SK-N-SH treated with all-trans-retinoic acid at 6 μM for 48 hours (cell line): ENCODE data around the gene DYNC1H1.

Experiments used
- ATAC-seq: fragments of 200-7000 bp; cut with Tn5 transposase; 3 replicates; pipeline ENCODE4 v1.9.1; 2020; ENCODE audit warnings: mild to moderate bottlenecking, moderate library complexity
- ARNTL ChIP-seq: fragments of 450-650 bp; formaldehyde crosslinking; IDR thresholded peaks from 2 replicates; pipeline ENCODE4 v1.5.0; 2020; ENCODE audit warnings: low read depth, mild to moderate bottlenecking, moderate library complexity, borderline replicate concordance
- CSDC2 ChIP-seq: fragments of 250-450 bp; sonication (Bioruptor Pico); IDR thresholded peaks from 2 replicates; pipeline ENCODE4 v1.5.0; 2020; ENCODE audit warnings: mild to moderate bottlenecking, moderate library complexity
- CSRNP3 ChIP-seq: fragments of 250-450 bp; sonication (Bioruptor Pico); IDR thresholded peaks from 2 replicates; pipeline ENCODE4 v1.5.1; 2021; ENCODE audit warnings: mild to moderate bottlenecking, moderate library complexity
- ESRRG ChIP-seq: fragments of 250-450 bp; sonication (Bioruptor Pico); IDR thresholded peaks from 2 replicates; pipeline ENCODE4 v1.6.1; 2021; ENCODE audit warnings: mild to moderate bottlenecking
- GLIS3 ChIP-seq: fragments of 250-450 bp; sonication (Bioruptor Pico); IDR thresholded peaks from 2 replicates; pipeline ENCODE4 v1.5.0; 2020; ENCODE audit warnings: mild to moderate bottlenecking, moderate library complexity
- ISL1 ChIP-seq: fragments of 250-450 bp; sonication (Bioruptor Pico); IDR thresholded peaks from 2 replicates; pipeline ENCODE4 v2.1.2; 2022; ENCODE audit warnings: mild to moderate bottlenecking, moderate library complexity
- PATZ1 ChIP-seq: fragments of 250-450 bp; sonication (Bioruptor Pico); IDR thresholded peaks from 2 replicates; pipeline ENCODE4 v1.8.0; 2020; ENCODE audit warnings: mild to moderate bottlenecking, moderate library complexity, borderline replicate concordance
- POU6F1 ChIP-seq: fragments of 250-450 bp; sonication (Bioruptor Pico); IDR thresholded peaks from 2 replicates; pipeline ENCODE4 v1.8.0; 2021; ENCODE audit warnings: low read depth, mild to moderate bottlenecking, moderate library complexity, borderline replicate concordance
- PPARA ChIP-seq: fragments of 250-450 bp; sonication (Bioruptor Pico); IDR thresholded peaks from 2 replicates; pipeline ENCODE4 v1.5.0; 2020; ENCODE audit warnings: mild to moderate bottlenecking, borderline replicate concordance
- RARB ChIP-seq: fragments of 250-450 bp; sonication (Bioruptor Pico); IDR thresholded peaks from 2 replicates; pipeline ENCODE4 v1.8.0; 2021; ENCODE audit warnings: mild to moderate bottlenecking, moderate library complexity
- SNAI2 ChIP-seq: fragments of 250-450 bp; sonication (Bioruptor Pico); IDR thresholded peaks from 2 replicates; pipeline ENCODE4 v1.5.0; 2020; ENCODE audit warnings: mild to moderate bottlenecking, moderate library complexity
- TCF4 ChIP-seq: fragments of 250-450 bp; sonication (Bioruptor Pico); IDR thresholded peaks from 2 replicates; pipeline ENCODE4 v1.8.0; 2021; ENCODE audit warnings: mild to moderate bottlenecking, moderate library complexity, borderline replicate concordance
- TOX ChIP-seq: fragments of 250-450 bp; sonication (Bioruptor Pico); IDR thresholded peaks from 2 replicates; pipeline ENCODE4 v1.8.0; 2021; ENCODE audit warnings: mild to moderate bottlenecking, moderate library complexity, borderline replicate concordance
- ZC3H10 ChIP-seq: fragments of 250-450 bp; sonication (Bioruptor Pico); IDR thresholded peaks from 2 replicates; pipeline ENCODE4 v1.5.1; 2021; ENCODE audit warnings: mild to moderate bottlenecking, moderate library complexity
- ZFP3 ChIP-seq: fragments of 250-450 bp; sonication (Bioruptor Pico); IDR thresholded peaks from 2 replicates; pipeline ENCODE4 v1.5.0; 2020; ENCODE audit warnings: mild to moderate bottlenecking, moderate library complexity
- ZFP30 ChIP-seq: fragments of 450-650 bp; formaldehyde crosslinking; IDR thresholded peaks from 2 replicates; pipeline ENCODE4 v1.5.0; 2022; ENCODE audit warnings: mild to moderate bottlenecking, moderate library complexity
- ZNF565 ChIP-seq: fragments of 450-650 bp; formaldehyde crosslinking; conservative IDR thresholded peaks from 2 replicates; pipeline ENCODE4 v1.5.0; 2020; ENCODE audit warnings: low read depth, mild to moderate bottlenecking, moderate library complexity
- ZNF70 ChIP-seq: fragments of 450-650 bp; formaldehyde crosslinking; IDR thresholded peaks from 2 replicates; pipeline ENCODE4 v1.5.0; 2020; ENCODE audit warnings: mild to moderate bottlenecking, moderate library complexity
- ZNF8 ChIP-seq: fragments of 450-650 bp; formaldehyde crosslinking; IDR thresholded peaks from 2 replicates; pipeline ENCODE4 v1.5.0; 2020; ENCODE audit warnings: mild to moderate bottlenecking, moderate library complexity

Gene DYNC1H1

GRCh38 chr14:101929096-101929495 is 35.3 kb upstream of the DYNC1H1 start:
- no peak for ATAC-seq
- TF ChIP-seq CSDC2 (CRISPR knock-in tag) (no peak), ZC3H10 (no peak), ZNF70 (CRISPR knock-in tag) (no peak), CSRNP3 (CRISPR knock-in tag) (no peak), SNAI2 (CRISPR knock-in tag) (no peak), ZFP30 (CRISPR knock-in tag) (no peak), ARNTL (CRISPR knock-in tag) (no peak), ESRRG (CRISPR knock-in tag) (no peak), ZNF8 (CRISPR knock-in tag) (no peak), POU6F1 (CRISPR knock-in tag) (no peak), ZNF565 (no peak), PATZ1 (CRISPR knock-in tag) (no peak)

- no peak for ATAC-seq
- TF ChIP-seq ZC3H10 (no peak), ZFP3 (CRISPR knock-in tag) (no peak), CSDC2 (CRISPR knock-in tag) (no peak), TOX (CRISPR knock-in tag) (no peak), PPARA (CRISPR knock-in tag) (no peak), ZNF8 (CRISPR knock-in tag) (no peak), PATZ1 (CRISPR knock-in tag) (no peak), ISL1 (CRISPR knock-in tag) (no peak), RARB (CRISPR knock-in tag) (no peak), POU6F1 (CRISPR knock-in tag) (no peak), TCF4 (CRISPR knock-in tag) (no peak)
Observed at GRCh38 chr14:101929946-101930345, 34.4 kb upstream of the DYNC1H1 start.

GRCh38 chr14:101932673-101933072 is 31.7 kb upstream of the DYNC1H1 start:
- TF ChIP-seq ZNF565 (no peak), ZFP30 (CRISPR knock-in tag) (no peak), ZFP3 (CRISPR knock-in tag) (no peak), GLIS3 (CRISPR knock-in tag) (no peak), ZNF70 (CRISPR knock-in tag) (no peak), PPARA (CRISPR knock-in tag) (no peak), SNAI2 (CRISPR knock-in tag) (no peak), RARB (CRISPR knock-in tag) (no peak), POU6F1 (CRISPR knock-in tag) (no peak), ISL1 (CRISPR knock-in tag) (no peak), CSRNP3 (CRISPR knock-in tag) (no peak), ZC3H10 (no peak), ARNTL (CRISPR knock-in tag) (no peak), TOX (CRISPR knock-in tag) (no peak)

More at GRCh38 chr14:101932673-101933072, 31.7 kb upstream of the DYNC1H1 start:
- no peak for ATAC-seq
